ENCODE measurements around the gene IFTAP. TPM values are rescaled to one million over a fixed set of nuclear protein-coding genes. Genes with fewer than 3 reads are reported as not detected.

Gene IFTAP
- polyA plus RNA-seq, 1 of the 3 experiments (the other 2 are of a cell fraction), result 21.8 TPM

DNA sequence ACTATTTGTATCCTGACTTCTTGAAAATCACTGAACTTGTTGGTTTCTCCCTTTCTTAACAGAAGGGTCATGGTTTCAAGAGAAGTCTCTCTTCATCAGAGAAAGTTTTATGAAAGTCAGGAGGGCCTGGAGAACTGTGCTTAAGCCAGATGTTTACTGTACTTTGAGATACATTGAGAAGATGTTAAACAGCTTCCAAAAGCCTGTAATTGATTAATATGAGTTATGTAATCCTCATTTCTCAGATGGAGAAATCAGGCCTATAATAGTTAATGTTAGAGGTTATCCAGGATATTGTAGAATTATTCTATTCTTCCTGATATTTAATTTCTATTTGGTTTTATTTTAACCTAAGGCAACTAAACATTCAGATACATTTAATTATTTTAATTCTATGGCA, 100.8 kb downstream of the IFTAP start:
- H2AFZ ChIP-seq (ENCODE audit: low read depth), result no peak overlapping the region
- H3K4me1 ChIP-seq (ENCODE audit: control insufficient read depth in 1 of 2, insufficient read depth in 2 of 2, low read depth in 1 of 2, low read length in 1 of 2), result no peaks in the 10 kb centered on the region; a peak in 1 of 4 replicates
- DNase-seq, result no peak
- no peaks in the 10 kb centered on the region for H3K36me3 ChIP-seq (replicated peaks in 1 of 2; ENCODE audit: control insufficient read depth in 1 of 2, insufficient read depth in 2 of 2, low read length in 1 of 2)
- no peak overlapping the region for H3K4me3 ChIP-seq (ENCODE audit: low read depth in 2 of 2, low read length in 1 of 2)
- H3K9me3 ChIP-seq, result no peaks in the 10 kb centered on the region
- no peak overlapping the region for H3K9ac ChIP-seq
- no peak overlapping the region for H3K27ac ChIP-seq (ENCODE audit: low read depth in 2 of 2, low read length in 1 of 2)
- no peak overlapping the region for H3K4me2 ChIP-seq
- TF ChIP-seq TAF1 (IDR thresholded peaks at IDR 0.05; ENCODE audit: borderline replicate concordance, low read depth, low read length) (no peak), JUND (IDR thresholded peaks at IDR 0.05) (no peak), FOSL2 (IDR thresholded peaks at IDR 0.05; ENCODE audit: borderline replicate concordance, low read depth) (no peak), RFX5 (IDR thresholded peaks at IDR 0.05; ENCODE audit: low read length) (no peak), TEAD4 (IDR thresholded peaks at IDR 0.05; ENCODE audit: borderline replicate concordance, insufficient read depth) (no peak), RXRA (IDR thresholded peaks at IDR 0.05; ENCODE audit: borderline replicate concordance, low read depth) (no peak), SMC3 (IDR thresholded peaks at IDR 0.05; ENCODE audit: low read depth, low read length) (no peak), YY1 (IDR thresholded peaks at IDR 0.05; ENCODE audit: low read depth) (no peak), EZH2phosphoT487 (IDR thresholded peaks at IDR 0.05; ENCODE audit: borderline replicate concordance, low read depth) (no peak), RCOR1 (IDR thresholded peaks at IDR 0.05; ENCODE audit: low read length) (no peak), NFIC (IDR thresholded peaks at IDR 0.05; ENCODE audit: borderline replicate concordance) (no peak), SIN3A (IDR thresholded peaks at IDR 0.05; ENCODE audit: borderline replicate concordance, low read depth, low read length) (no peak), MEF2A (IDR thresholded peaks at IDR 0.05; ENCODE audit: borderline replicate concordance, low read depth) (no peak), FOXM1 (IDR thresholded peaks at IDR 0.05; ENCODE audit: low read depth) (no peak)
- TF ChIP-seq, protein P1, sequence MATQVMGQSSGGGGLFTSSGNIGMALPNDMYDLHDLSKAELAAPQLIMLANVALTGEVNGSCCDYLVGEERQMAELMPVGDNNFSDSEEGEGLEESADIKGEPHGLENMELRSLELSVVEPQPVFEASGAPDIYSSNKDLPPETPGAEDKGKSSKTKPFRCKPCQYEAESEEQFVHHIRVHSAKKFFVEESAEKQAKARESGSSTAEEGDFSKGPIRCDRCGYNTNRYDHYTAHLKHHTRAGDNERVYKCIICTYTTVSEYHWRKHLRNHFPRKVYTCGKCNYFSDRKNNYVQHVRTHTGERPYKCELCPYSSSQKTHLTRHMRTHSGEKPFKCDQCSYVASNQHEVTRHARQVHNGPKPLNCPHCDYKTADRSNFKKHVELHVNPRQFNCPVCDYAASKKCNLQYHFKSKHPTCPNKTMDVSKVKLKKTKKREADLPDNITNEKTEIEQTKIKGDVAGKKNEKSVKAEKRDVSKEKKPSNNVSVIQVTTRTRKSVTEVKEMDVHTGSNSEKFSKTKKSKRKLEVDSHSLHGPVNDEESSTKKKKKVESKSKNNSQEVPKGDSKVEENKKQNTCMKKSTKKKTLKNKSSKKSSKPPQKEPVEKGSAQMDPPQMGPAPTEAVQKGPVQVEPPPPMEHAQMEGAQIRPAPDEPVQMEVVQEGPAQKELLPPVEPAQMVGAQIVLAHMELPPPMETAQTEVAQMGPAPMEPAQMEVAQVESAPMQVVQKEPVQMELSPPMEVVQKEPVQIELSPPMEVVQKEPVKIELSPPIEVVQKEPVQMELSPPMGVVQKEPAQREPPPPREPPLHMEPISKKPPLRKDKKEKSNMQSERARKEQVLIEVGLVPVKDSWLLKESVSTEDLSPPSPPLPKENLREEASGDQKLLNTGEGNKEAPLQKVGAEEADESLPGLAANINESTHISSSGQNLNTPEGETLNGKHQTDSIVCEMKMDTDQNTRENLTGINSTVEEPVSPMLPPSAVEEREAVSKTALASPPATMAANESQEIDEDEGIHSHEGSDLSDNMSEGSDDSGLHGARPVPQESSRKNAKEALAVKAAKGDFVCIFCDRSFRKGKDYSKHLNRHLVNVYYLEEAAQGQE (IDR thresholded peaks at IDR 0.05; ENCODE audit: low read depth, low read length), result no peak
- TF ChIP-seq, protein P2, sequence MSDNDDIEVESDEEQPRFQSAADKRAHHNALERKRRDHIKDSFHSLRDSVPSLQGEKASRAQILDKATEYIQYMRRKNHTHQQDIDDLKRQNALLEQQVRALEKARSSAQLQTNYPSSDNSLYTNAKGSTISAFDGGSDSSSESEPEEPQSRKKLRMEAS (IDR thresholded peaks at IDR 0.05; ENCODE audit: low read depth), result no peak
- TF ChIP-seq, protein P3, sequence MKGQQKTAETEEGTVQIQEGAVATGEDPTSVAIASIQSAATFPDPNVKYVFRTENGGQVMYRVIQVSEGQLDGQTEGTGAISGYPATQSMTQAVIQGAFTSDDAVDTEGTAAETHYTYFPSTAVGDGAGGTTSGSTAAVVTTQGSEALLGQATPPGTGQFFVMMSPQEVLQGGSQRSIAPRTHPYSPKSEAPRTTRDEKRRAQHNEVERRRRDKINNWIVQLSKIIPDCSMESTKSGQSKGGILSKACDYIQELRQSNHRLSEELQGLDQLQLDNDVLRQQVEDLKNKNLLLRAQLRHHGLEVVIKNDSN (IDR thresholded peaks at IDR 0.05; ENCODE audit: borderline replicate concordance, low read depth), result no peak
- TF ChIP-seq, protein P4, sequence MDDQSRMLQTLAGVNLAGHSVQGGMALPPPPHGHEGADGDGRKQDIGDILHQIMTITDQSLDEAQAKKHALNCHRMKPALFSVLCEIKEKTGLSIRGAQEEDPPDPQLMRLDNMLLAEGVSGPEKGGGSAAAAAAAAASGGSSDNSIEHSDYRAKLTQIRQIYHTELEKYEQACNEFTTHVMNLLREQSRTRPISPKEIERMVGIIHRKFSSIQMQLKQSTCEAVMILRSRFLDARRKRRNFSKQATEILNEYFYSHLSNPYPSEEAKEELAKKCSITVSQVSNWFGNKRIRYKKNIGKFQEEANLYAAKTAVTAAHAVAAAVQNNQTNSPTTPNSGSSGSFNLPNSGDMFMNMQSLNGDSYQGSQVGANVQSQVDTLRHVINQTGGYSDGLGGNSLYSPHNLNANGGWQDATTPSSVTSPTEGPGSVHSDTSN (IDR thresholded peaks at IDR 0.05), result no peak
- H3K79me2 ChIP-seq (ENCODE audit: insufficient read depth), result no peaks in the 10 kb centered on the region
- ChIA-PET POLR2A (no interaction called here), CTCF (no interaction called here)
- H4K20me1 ChIP-seq (ENCODE audit: insufficient read depth), result no peaks in the 10 kb centered on the region
- no peaks in the 10 kb centered on the region for H3K9me2 ChIP-seq
- H3K27me3 ChIP-seq (ENCODE audit: insufficient read depth), result peaks cover 5% of the 10 kb centered on the region; the same call in 1 of the 2 replicates
- no peaks in the 10 kb centered on the region for H3F3A ChIP-seq (replicated peaks; ENCODE audit: insufficient read depth)

Data from SK-N-SH (cell line).